Measurements from ENCODE around the gene KIF21A.

GRCh38 chr12:39267886-39268285 lies 175.0 kb downstream of the KIF21A start:
- no peak for TF ChIP-seq CTCF (IDR thresholded peaks at IDR 0.05; ENCODE audit: insufficient read depth, low read length, poor library complexity, severe bottlenecking)
- no peak for TF ChIP-seq EZH2phosphoT487 (conservative IDR thresholded peaks at IDR 0.05; ENCODE audit: low read length)

All from SU-DHL-6 (cell line).